ENCODE data around the gene DNAH10.

GRCh38 chr12:123933214-123933613 is 171.1 kb downstream of the DNAH10 start:
- TF ChIP-seq, protein P1, sequence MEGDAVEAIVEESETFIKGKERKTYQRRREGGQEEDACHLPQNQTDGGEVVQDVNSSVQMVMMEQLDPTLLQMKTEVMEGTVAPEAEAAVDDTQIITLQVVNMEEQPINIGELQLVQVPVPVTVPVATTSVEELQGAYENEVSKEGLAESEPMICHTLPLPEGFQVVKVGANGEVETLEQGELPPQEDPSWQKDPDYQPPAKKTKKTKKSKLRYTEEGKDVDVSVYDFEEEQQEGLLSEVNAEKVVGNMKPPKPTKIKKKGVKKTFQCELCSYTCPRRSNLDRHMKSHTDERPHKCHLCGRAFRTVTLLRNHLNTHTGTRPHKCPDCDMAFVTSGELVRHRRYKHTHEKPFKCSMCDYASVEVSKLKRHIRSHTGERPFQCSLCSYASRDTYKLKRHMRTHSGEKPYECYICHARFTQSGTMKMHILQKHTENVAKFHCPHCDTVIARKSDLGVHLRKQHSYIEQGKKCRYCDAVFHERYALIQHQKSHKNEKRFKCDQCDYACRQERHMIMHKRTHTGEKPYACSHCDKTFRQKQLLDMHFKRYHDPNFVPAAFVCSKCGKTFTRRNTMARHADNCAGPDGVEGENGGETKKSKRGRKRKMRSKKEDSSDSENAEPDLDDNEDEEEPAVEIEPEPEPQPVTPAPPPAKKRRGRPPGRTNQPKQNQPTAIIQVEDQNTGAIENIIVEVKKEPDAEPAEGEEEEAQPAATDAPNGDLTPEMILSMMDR (IDR thresholded peaks at IDR 0.05 in 2 of 3, conservative IDR thresholded peaks at IDR 0.05 in 1 of 3; ENCODE audit: control insufficient read depth in 2 of 3, extremely low read depth in 1 of 3, insufficient read depth in 1 of 3, low read depth in 3 of 3, low read length in 3 of 3), result no peak
- TF ChIP-seq EZH2 (IDR thresholded peaks at IDR 0.05; ENCODE audit: borderline replicate concordance, control insufficient read depth, low read depth, low read length) (no peak), POLR2A (IDR thresholded peaks at IDR 0.05; ENCODE audit: low read depth, low read length) (no peak), CHD2 (IDR thresholded peaks at IDR 0.05; ENCODE audit: borderline replicate concordance, low read depth, low read length) (no peak), ZNF24 (IDR thresholded peaks at IDR 0.05) (no peak), MYC (IDR thresholded peaks at IDR 0.05; ENCODE audit: insufficient read depth, insufficient read length, insufficient replicate concordance, low read length, severe bottlenecking) (no peak)
- TF ChIP-seq, protein P2, sequence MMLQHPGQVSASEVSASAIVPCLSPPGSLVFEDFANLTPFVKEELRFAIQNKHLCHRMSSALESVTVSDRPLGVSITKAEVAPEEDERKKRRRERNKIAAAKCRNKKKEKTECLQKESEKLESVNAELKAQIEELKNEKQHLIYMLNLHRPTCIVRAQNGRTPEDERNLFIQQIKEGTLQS (IDR thresholded peaks at IDR 0.05; ENCODE audit: borderline replicate concordance, extremely low read depth, low read depth, low read length), result no peak
